Vagina (tissue), 2 donors: Measurements from ENCODE around the gene TRPM4. TPM values are rescaled to one million over a fixed set of nuclear protein-coding genes. Genes with fewer than 3 reads are reported as not detected.
A peak's percentile ranks its signal among the peaks of the same experiment; 100 is the strongest.

Experiments
- DNase-seq, 2 donors: peaks; one replicate each; pipeline ENCODE4 v3.0.0-alpha.2; 2017; ENCODE audit errors: extremely low spot score in 2 of 2
- H3K27ac ChIP-seq: fragments of 200-600 bp; sonication (generic); one replicate; pipeline ENCODE4 v1.5.1; 2019
- H3K27me3 ChIP-seq: fragments of 200-600 bp; sonication (generic); one replicate; pipeline ENCODE4 v1.5.1; 2019
- H3K36me3 ChIP-seq, 2 donors: fragments of 200-600 bp; sonication (generic); one replicate each; pipeline ENCODE4 v1.5.1; 2017 to 2019
- H3K4me1 ChIP-seq: fragments of 200-600 bp; sonication (generic); one replicate; pipeline ENCODE4 v1.5.1; 2019
- H3K4me3 ChIP-seq, 2 donors: fragments of 200-600 bp; sonication (generic); 1 replicate in 1 of 2; 2 replicates in 1 of 2; pipeline ENCODE4 v1.5.1; 2016 to 2019
- H3K9me3 ChIP-seq: fragments of 200-600 bp; sonication (generic); one replicate; pipeline ENCODE4 v1.5.1; 2019
- CTCF ChIP-seq, 3 experiments: fragments of 450-650 bp in 2 of 3; fragments of 200-600 bp in 1 of 3; sonication (generic) in 1 of 3; IDR thresholded peaks; one replicate each; pipeline ENCODE4 v1.5.1; 2017 to 2019; ENCODE audit warnings: antibody characterized with exemption in 3 of 3, mild to moderate bottlenecking in 2 of 3, moderate library complexity in 2 of 3
- POLR2A ChIP-seq, 2 donors: fragments of 450-650 bp; IDR thresholded peaks; one replicate each; pipeline ENCODE4 v1.6.1; 2017; ENCODE audit warnings: antibody characterized with exemption in 2 of 2, mild to moderate bottlenecking in 2 of 2, moderate library complexity in 2 of 2
- POLR2AphosphoS5 ChIP-seq, 2 donors: sonication (generic); formaldehyde crosslinking; IDR thresholded peaks; one replicate each; pipeline ENCODE4 v1.9.0; 2017; ENCODE audit warnings: antibody characterized with exemption in 2 of 2, mild to moderate bottlenecking in 2 of 2, low read depth in 1 of 2; ENCODE audit not compliant: insufficient read depth in 1 of 2
- intact Hi-C: fragments of 100-400 bp; cut with DNase I; formaldehyde crosslinking; loops from one replicate; pipeline ENCODE4 v1.15.1; 2023
- total RNA-seq: library from RNA; depleted of rRNA; stranded (reverse); fragments of >200 nt; gene quantifications from one replicate; pipeline ENCODE4 v1.2.3, GENCODE V29; 2016

Gene TRPM4
- total RNA-seq, 1 donor from 2014 or later: 22.8 TPM

- intact Hi-C loops: no loop called here
- DNase-seq: peak in 1 of 2 donors; percentile 93
- no peaks in the 10 kb centered on the region for H3K36me3 ChIP-seq
- peaks cover 21% of the 10 kb centered on the region for H3K4me1 ChIP-seq
- peak overlapping the region; percentile 75 for H3K27ac ChIP-seq
- no peak for TF ChIP-seq POLR2A (IDR thresholded peaks at IDR 0.05)
- TF ChIP-seq POLR2AphosphoS5 (IDR thresholded peaks at IDR 0.05; ENCODE audit: insufficient read depth in 1 of 2, low read depth in 1 of 2): peak; percentile 51 to 59
- TF ChIP-seq CTCF (IDR thresholded peaks at IDR 0.05): peak in 1 of 3 experiments; percentile 22
- H3K27me3 ChIP-seq: no peaks in the 10 kb centered on the region
- peak overlapping the region; percentile 38 to 42 for H3K4me3 ChIP-seq
- H3K9me3 ChIP-seq: no peaks in the 10 kb centered on the region
Measured at GRCh38 chr19:49127674-49128544, 29.7 kb upstream of the TRPM4 start.

GRCh38 chr19:49128545-49129237 is 28.9 kb upstream of the TRPM4 start:
- Histone ChIP-seq H3K27me3 (no peaks in the 10 kb centered on the region), H3K9me3 (no peaks in the 10 kb centered on the region), H3K27ac (peak overlapping the region; percentile 75), H3K4me1 (peaks cover 28% of the 10 kb centered on the region), H3K36me3 (no peaks in the 10 kb centered on the region), H3K4me3 (peak overlapping the region; percentile 38 to 42)
- DNase-seq: peak in 1 of 2 donors; percentile 77
- TF ChIP-seq CTCF (IDR thresholded peaks at IDR 0.05) (no peak), POLR2AphosphoS5 (IDR thresholded peaks at IDR 0.05; ENCODE audit: insufficient read depth in 1 of 2, low read depth in 1 of 2) (no peak), POLR2A (IDR thresholded peaks at IDR 0.05) (no peak)
- intact Hi-C loops: no loop called here

- H3K36me3 ChIP-seq: no peaks in the 10 kb centered on the region
- H3K27ac ChIP-seq: no peak overlapping the region
- peaks cover 34% of the 10 kb centered on the region for H3K4me1 ChIP-seq
- H3K4me3 ChIP-seq: no peak overlapping the region
- intact Hi-C loops: no loop called here
- H3K9me3 ChIP-seq: no peaks in the 10 kb centered on the region
- TF ChIP-seq CTCF (IDR thresholded peaks at IDR 0.05): no peak
- TF ChIP-seq POLR2AphosphoS5 (IDR thresholded peaks at IDR 0.05; ENCODE audit: insufficient read depth in 1 of 2, low read depth in 1 of 2): no peak
- TF ChIP-seq POLR2A (IDR thresholded peaks at IDR 0.05): no peak
- DNase-seq: peak in 1 of 2 donors; percentile 72
- H3K27me3 ChIP-seq: no peaks in the 10 kb centered on the region
Measured at GRCh38 chr19:49129238-49129583, 28.4 kb upstream of the TRPM4 start.

- peaks cover 37% of the 10 kb centered on the region for H3K4me1 ChIP-seq
- H3K4me3 ChIP-seq: no peak overlapping the region
- no peaks in the 10 kb centered on the region for H3K36me3 ChIP-seq
- no peak for TF ChIP-seq CTCF (IDR thresholded peaks at IDR 0.05)
- TF ChIP-seq POLR2A (IDR thresholded peaks at IDR 0.05): no peak
- TF ChIP-seq POLR2AphosphoS5 (IDR thresholded peaks at IDR 0.05; ENCODE audit: insufficient read depth in 1 of 2, low read depth in 1 of 2): no peak
- no peaks in the 10 kb centered on the region for H3K27me3 ChIP-seq
- intact Hi-C loops: no loop called here
- H3K9me3 ChIP-seq: no peaks in the 10 kb centered on the region
- no peak for DNase-seq
- H3K27ac ChIP-seq: no peak overlapping the region
Measured at GRCh38 chr19:49130325-49130724, 27.3 kb upstream of the TRPM4 start.
